Ureter (tissue), 1 donor: ENCODE results near the gene CRY2. TPM values are rescaled to one million over a fixed set of nuclear protein-coding genes. Genes with fewer than 3 reads are reported as not detected.
A peak's percentile ranks its signal among the peaks of the same experiment; 100 is the strongest.

Experiments
- DNase-seq: peaks from one replicate; pipeline ENCODE4 v3.0.0-alpha.2; 2020; ENCODE audit warnings: low spot score
- total RNA-seq: library from RNA; stranded (reverse); gene quantifications from one replicate; pipeline ENCODE4 v1.2.4, GENCODE V29; 2023
- donor health status: DM: yes; HTN: yes; CAD: no.

The CRY2 gene
- total RNA-seq, 1 donor from 2014 or later, result 49.9 TPM

- DNase-seq, result no peak
These were observed 639 bp downstream of the CRY2 start for GRCh38 chr11:45847911-45848316.

GRCh38 chr11:45848654-45849081 lies 1.4 kb downstream of the CRY2 start:
- DNase-seq, result no peak

GRCh38 chr11:45850446-45850845 lies 3.2 kb downstream of the CRY2 start:
- no peak for DNase-seq

GRCh38 chr11:45851228-45851627 lies 4.0 kb downstream of the CRY2 start:
- no peak for DNase-seq

- DNase-seq, result no peak
These were observed 4.9 kb downstream of the CRY2 start for GRCh38 chr11:45852018-45852711.

GRCh38 chr11:45852712-45853101 lies 5.4 kb downstream of the CRY2 start:
- DNase-seq, result no peak

- DNase-seq, result no peak
These were observed 6.3 kb downstream of the CRY2 start for GRCh38 chr11:45853332-45854219.

- DNase-seq, result no peak
These were observed 8.0 kb downstream of the CRY2 start for GRCh38 chr11:45855308-45855707.

GRCh38 chr11:45856044-45856468 lies 8.8 kb downstream of the CRY2 start:
- DNase-seq, result no peak

GRCh38 chr11:45857961-45858474 lies 10.7 kb downstream of the CRY2 start:
- no peak for DNase-seq

GRCh38 chr11:45858751-45859398 lies 11.6 kb downstream of the CRY2 start:
- no peak for DNase-seq

- DNase-seq, result peak; percentile 92
These were observed 12.4 kb downstream of the CRY2 start for GRCh38 chr11:45859661-45860140.

GRCh38 chr11:45860348-45860747 lies 13.1 kb downstream of the CRY2 start:
- no peak for DNase-seq

GRCh38 chr11:45860764-45861510 lies 13.7 kb downstream of the CRY2 start:
- no peak for DNase-seq

- DNase-seq, result no peak
These were observed 16.8 kb downstream of the CRY2 start for GRCh38 chr11:45864041-45864440.

GRCh38 chr11:45869551-45869950 lies 22.3 kb downstream of the CRY2 start:
- no peak for DNase-seq

- DNase-seq, result no peak
These were observed 23.4 kb downstream of the CRY2 start for GRCh38 chr11:45870706-45871105.

- no peak for DNase-seq
These were observed 24.4 kb downstream of the CRY2 start for GRCh38 chr11:45871638-45872037.

- no peak for DNase-seq
These were observed 25.5 kb downstream of the CRY2 start for GRCh38 chr11:45872651-45873356.

GRCh38 chr11:45876401-45876800 lies 29.1 kb downstream of the CRY2 start:
- DNase-seq, result no peak

- no peak for DNase-seq
These were observed 29.9 kb downstream of the CRY2 start for GRCh38 chr11:45877221-45877620.
